Keratinocyte (primary cell): ENCODE results near the gene ESRRG. TPM values are rescaled to one million over a fixed set of nuclear protein-coding genes. Genes with fewer than 3 reads are reported as not detected.
A peak's percentile ranks its signal among the peaks of the same experiment; 100 is the strongest.

Source experiments
- DNase-seq: peaks from one replicate; pipeline ENCODE4 v3.0.0-alpha.2; 2011; ENCODE audit warnings: low read depth, missing footprints, low spot score
- FAIRE-seq: peaks from 2 replicates; lab custom pipeline; 2011; peaks lifted over from hg19 to GRCh38; lab: Jason Lieb, UNC
- H2AFZ ChIP-seq: 2 replicates; pipeline ENCODE4 v1.6.0; 2012; ENCODE audit warnings: low read length, control low read depth, inconsistent platforms; ENCODE audit not compliant: control insufficient read depth
- H3K27ac ChIP-seq: 2 replicates; pipeline ENCODE4 v1.5.1; 2011; ENCODE audit warnings: low read length; ENCODE audit not compliant: control insufficient read depth, insufficient read depth
- H3K27me3 ChIP-seq: 3 replicates; pipeline ENCODE4 v1.6.0; 2011; ENCODE audit warnings: low read length; ENCODE audit not compliant: control insufficient read depth, insufficient read depth; ENCODE audit errors: extremely low read depth
- H3K36me3 ChIP-seq, 2 experiments: 2 replicates in 1 of 2; 3 replicates in 1 of 2; pipeline ENCODE4 v1.5.1; 2011; ENCODE audit warnings: low read length in 2 of 2, mild to moderate bottlenecking in 1 of 2; ENCODE audit not compliant: control insufficient read depth in 2 of 2, insufficient read depth in 2 of 2; ENCODE audit errors: extremely low read depth in 1 of 2
- H3K4me1 ChIP-seq: 3 replicates; pipeline ENCODE4 v1.5.1; 2011; ENCODE audit warnings: low read length; ENCODE audit not compliant: control insufficient read depth, insufficient read depth; ENCODE audit errors: extremely low read depth
- H3K4me2 ChIP-seq: 3 replicates; pipeline ENCODE4 v1.6.0; 2011; ENCODE audit warnings: low read depth, low read length; ENCODE audit not compliant: control insufficient read depth, insufficient read depth; ENCODE audit errors: extremely low read depth
- H3K4me3 ChIP-seq, 3 experiments: fragments of 200-600 bp in 1 of 3; sonication (generic) in 1 of 3; 2 replicates in 2 of 3; 3 replicates in 1 of 3; pipeline ENCODE4 v1.5.1; 2011 to 2016; ENCODE audit warnings: low read length in 3 of 3, mild to moderate bottlenecking in 3 of 3, control low read depth in 2 of 3, inconsistent platforms in 1 of 3, low read depth in 1 of 3, mixed read lengths in 1 of 3, mixed run types in 1 of 3, moderate library complexity in 1 of 3; ENCODE audit not compliant: control insufficient read depth in 2 of 3, insufficient read depth in 2 of 3; ENCODE audit errors: extremely low read depth in 1 of 3
- H3K79me2 ChIP-seq: 2 replicates; pipeline ENCODE4 v1.6.0; 2012; ENCODE audit warnings: low read length; ENCODE audit not compliant: control insufficient read depth, insufficient read depth
- H3K9ac ChIP-seq: 3 replicates; pipeline ENCODE4 v1.6.0; 2011; ENCODE audit warnings: low read length; ENCODE audit not compliant: control insufficient read depth, insufficient read depth; ENCODE audit errors: extremely low read depth
- H3K9me1 ChIP-seq: 3 replicates; pipeline ENCODE4 v1.6.0; 2011; ENCODE audit warnings: low read length; ENCODE audit not compliant: control insufficient read depth, insufficient read depth; ENCODE audit errors: extremely low read depth
- H3K9me3 ChIP-seq: 2 replicates; pipeline ENCODE4 v1.5.1; 2012; ENCODE audit warnings: low read depth, low read length; ENCODE audit not compliant: control insufficient read depth
- H4K20me1 ChIP-seq: 3 replicates; pipeline ENCODE4 v1.6.0; 2011; ENCODE audit warnings: low read length; ENCODE audit not compliant: control insufficient read depth, insufficient read depth; ENCODE audit errors: extremely low read depth
- EZH2 ChIP-seq: IDR thresholded peaks from one replicate; pipeline ENCODE4 v1.6.1; 2012; ENCODE audit warnings: inconsistent platforms, mild to moderate bottlenecking, low read length, moderate library complexity
- dilution Hi-C: fragments of 300-500 bp; cut with MboI; formaldehyde crosslinking; loops from one replicate; pipeline ENCODE4 v1.7.0; 2020; ENCODE audit warnings: low sequenced_read_pairs; ENCODE audit not compliant: extremely low pct_ligation_motif_present
- polyA plus RNA-seq, 5 experiments: library from polyadenylated mRNA; depleted of rRNA in 3 of 5; stranded (reverse) in 3 of 5; stranded (forward) in 1 of 5; unstranded in 1 of 5; fragments of >200 nt; gene quantifications; 1 replicate in 1 of 5; 2 replicates in 3 of 5; 3 replicates in 1 of 5; pipeline versions ENCODE4 v1.2.1 to v1.2.3, GENCODE V29; 2011 to 2012; ENCODE audit warnings: missing spikeins in 2 of 5, low read depth in 1 of 5, low replicate concordance in 1 of 5
- TF ChIP-seq, protein P1 (sequence below), 3 experiments: IDR thresholded peaks in 1 of 3; conservative IDR thresholded peaks in 1 of 3; optimal IDR thresholded peaks in 1 of 3; 2 replicates in 2 of 3; 3 replicates in 1 of 3; pipeline versions ENCODE3 to v1.5.1; 2011; ENCODE audit warnings: low read length in 3 of 3, mild to moderate bottlenecking in 3 of 3, moderate library complexity in 2 of 3, control low read depth in 1 of 3, inconsistent platforms in 1 of 3; ENCODE audit not compliant: insufficient read depth in 2 of 3; ENCODE audit errors: extremely low read depth in 1 of 3

ESRRG gene
- polyA plus RNA-seq, 1 donor (not counting 4 experiments of a cell fraction or from before 2014, with no cell fraction given): 0.08 TPM

DNA sequence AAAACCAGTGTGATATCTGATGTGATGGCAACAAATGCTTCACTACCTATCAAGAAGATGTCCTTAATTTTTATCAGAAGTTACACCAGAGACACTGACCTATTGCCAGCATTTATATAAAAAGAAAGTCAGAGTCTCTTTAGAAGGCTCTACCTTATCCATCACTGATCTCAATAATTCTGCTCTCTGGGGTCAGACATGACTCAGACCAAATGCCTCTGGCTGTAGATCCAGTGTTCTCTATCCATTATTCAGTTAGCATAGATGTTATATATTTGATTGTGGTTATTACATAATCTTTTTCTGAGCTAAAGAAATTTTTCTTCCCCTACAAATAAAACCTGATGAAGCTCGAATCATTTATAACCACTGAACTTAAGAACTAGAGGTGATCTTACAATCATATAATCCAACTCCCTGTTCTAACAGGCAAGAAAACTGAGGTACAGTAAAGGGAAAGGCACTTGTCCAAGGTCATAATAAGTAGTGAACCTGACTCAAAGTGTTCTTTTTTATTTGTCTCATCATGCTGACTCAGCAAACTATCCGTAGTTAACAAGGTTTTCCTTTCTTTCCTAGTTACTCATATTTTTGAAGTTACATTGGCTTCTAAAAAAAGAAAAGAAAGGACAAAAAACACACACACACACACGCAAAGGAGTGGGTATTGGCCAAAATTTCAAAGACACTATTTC, 43.6 kb upstream of the ESRRG start:
- TF ChIP-seq, protein P1, sequence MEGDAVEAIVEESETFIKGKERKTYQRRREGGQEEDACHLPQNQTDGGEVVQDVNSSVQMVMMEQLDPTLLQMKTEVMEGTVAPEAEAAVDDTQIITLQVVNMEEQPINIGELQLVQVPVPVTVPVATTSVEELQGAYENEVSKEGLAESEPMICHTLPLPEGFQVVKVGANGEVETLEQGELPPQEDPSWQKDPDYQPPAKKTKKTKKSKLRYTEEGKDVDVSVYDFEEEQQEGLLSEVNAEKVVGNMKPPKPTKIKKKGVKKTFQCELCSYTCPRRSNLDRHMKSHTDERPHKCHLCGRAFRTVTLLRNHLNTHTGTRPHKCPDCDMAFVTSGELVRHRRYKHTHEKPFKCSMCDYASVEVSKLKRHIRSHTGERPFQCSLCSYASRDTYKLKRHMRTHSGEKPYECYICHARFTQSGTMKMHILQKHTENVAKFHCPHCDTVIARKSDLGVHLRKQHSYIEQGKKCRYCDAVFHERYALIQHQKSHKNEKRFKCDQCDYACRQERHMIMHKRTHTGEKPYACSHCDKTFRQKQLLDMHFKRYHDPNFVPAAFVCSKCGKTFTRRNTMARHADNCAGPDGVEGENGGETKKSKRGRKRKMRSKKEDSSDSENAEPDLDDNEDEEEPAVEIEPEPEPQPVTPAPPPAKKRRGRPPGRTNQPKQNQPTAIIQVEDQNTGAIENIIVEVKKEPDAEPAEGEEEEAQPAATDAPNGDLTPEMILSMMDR (optimal IDR thresholded peaks at IDR 0.05 in 1 of 3, IDR thresholded peaks at IDR 0.05 in 1 of 3, conservative IDR thresholded peaks at IDR 0.05 in 1 of 3; ENCODE audit: extremely low read depth in 1 of 3, insufficient read depth in 2 of 3, low read length in 3 of 3): no peak
- TF ChIP-seq EZH2: no peak
- no peak overlapping the region for H3K4me2 ChIP-seq
- H3K4me1 ChIP-seq: peaks cover 15% of the 10 kb centered on the region
- no peak for FAIRE-seq
- H3K79me2 ChIP-seq: no peaks in the 10 kb centered on the region
- no peaks in the 10 kb centered on the region for H4K20me1 ChIP-seq
- H3K9ac ChIP-seq: no peak overlapping the region
- H3K27ac ChIP-seq: no peak overlapping the region
- no peaks in the 10 kb centered on the region for H3K36me3 ChIP-seq
- no peaks in the 10 kb centered on the region for H3K9me1 ChIP-seq
- H2AFZ ChIP-seq: no peak overlapping the region
- dilution Hi-C loops: no loop called here
- no peak overlapping the region for H3K4me3 ChIP-seq
- no peaks in the 10 kb centered on the region for H3K9me3 ChIP-seq
- no peaks in the 10 kb centered on the region for H3K27me3 ChIP-seq
- no peak for DNase-seq

DNA sequence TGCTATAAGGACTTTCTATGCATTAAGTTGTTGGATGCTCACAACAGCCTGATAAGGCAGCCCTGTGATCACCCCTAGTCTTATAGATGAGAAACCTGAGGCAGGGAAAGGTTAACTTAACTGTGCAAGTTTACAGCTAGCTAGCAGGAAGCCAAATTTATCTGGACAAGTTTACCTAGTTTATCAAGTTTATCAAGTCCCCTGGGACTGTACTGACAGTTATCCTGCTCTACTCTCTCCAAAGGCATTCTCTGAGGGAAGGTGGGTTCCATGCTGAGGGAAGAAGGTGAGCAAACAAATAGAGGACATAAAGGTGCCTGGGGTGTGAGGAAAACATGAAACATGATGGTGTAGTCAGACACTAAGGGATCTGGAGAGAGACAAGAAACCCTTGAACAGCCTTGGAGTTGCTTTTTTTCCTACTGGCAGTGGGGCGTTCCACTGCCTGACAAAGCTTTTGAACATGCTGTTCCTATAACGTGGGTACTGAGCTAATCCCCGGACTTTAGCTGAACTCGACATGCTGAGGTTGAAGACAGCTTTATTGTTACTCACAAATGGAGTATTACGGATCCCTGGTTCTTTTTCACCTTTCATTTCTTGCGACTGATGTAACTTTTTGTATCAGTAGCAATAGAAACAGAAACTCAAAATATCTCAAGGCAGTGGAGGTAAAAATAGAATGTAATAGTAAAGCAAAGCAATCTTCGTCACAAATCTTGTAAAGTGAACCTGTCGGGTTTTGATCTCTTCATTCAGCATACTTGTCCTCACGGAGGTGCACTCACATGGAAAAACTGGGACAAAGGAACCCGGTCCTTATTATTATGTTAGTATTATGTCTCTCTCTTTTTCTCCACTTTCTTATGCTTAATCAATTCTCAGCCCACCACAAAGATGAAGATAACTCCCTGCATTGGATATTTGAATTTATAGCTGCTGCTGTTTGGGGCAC, 42.4 kb upstream of the ESRRG start:
- Histone ChIP-seq H4K20me1 (no peaks in the 10 kb centered on the region), H3K27ac (no peak overlapping the region), H3K4me3 (no peak overlapping the region), H3K9ac (no peak overlapping the region), H3K9me3 (no peaks in the 10 kb centered on the region), H3K9me1 (no peaks in the 10 kb centered on the region), H3K27me3 (no peaks in the 10 kb centered on the region), H3K4me1 (peaks cover 15% of the 10 kb centered on the region), H3K36me3 (no peaks in the 10 kb centered on the region), H3K79me2 (no peaks in the 10 kb centered on the region), H3K4me2 (peak overlapping the region; percentile 31), H2AFZ (peak overlapping the region; percentile 6)
- dilution Hi-C loops: no loop called here
- TF ChIP-seq EZH2: no peak
- TF ChIP-seq, protein P1 (optimal IDR thresholded peaks at IDR 0.05 in 1 of 3, IDR thresholded peaks at IDR 0.05 in 1 of 3, conservative IDR thresholded peaks at IDR 0.05 in 1 of 3; ENCODE audit: extremely low read depth in 1 of 3, insufficient read depth in 2 of 3, low read length in 3 of 3): no peak
- DNase-seq (no peak), FAIRE-seq (no peak)
